ENCODE data around the gene CST8.

Gene CST8

DNA sequence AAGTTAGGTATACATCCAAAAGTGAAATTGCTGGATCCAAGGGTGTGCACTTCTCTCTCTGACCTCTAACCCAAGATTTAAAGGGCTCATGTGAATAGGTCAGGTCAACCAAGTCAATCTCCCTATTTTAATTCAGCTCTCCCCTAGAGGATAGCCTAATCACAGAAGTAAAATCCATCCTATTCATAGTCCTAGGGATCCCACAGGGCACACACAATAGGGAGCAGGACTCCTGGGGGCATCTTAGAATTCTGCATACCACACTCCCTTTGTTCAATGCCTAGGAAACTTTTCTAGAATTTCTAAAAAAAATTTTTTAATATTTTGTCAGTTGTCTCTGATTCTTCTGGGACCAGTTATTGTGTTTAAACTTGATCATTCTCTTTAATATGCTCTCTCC lies 42.2 kb downstream of the CST8 start:
- H3K36me3 ChIP-seq (ENCODE audit: control insufficient read depth in 2 of 2, insufficient read depth in 1 of 2, low read length in 2 of 2): no peaks in the 10 kb centered on the region
- ChIA-PET POLR2A (no interaction called here), CTCF (no interaction called here)
- no peak overlapping the region for H3K4me3 ChIP-seq (ENCODE audit: low read depth, low read length)
- H3K4me1 ChIP-seq (ENCODE audit: control insufficient read depth, insufficient read depth, low read length): no peaks in the 10 kb centered on the region
- H3K27ac ChIP-seq (ENCODE audit: extremely low read depth, low read depth, low read length): no peak overlapping the region
- no peak for TF ChIP-seq ZEB2 (tag by site-specific recombination; IDR thresholded peaks at IDR 0.05)
- TF ChIP-seq ZSCAN30 (tag by site-specific recombination; IDR thresholded peaks at IDR 0.05): no peak
- TF ChIP-seq ZNF132 (tag by site-specific recombination; IDR thresholded peaks at IDR 0.05; ENCODE audit: borderline replicate concordance): no peak
- TF ChIP-seq ELK4 (IDR thresholded peaks at IDR 0.05; ENCODE audit: borderline replicate concordance, low read depth, low read length): no peak
- no peak for TF ChIP-seq ZBTB20 (tag by site-specific recombination; IDR thresholded peaks at IDR 0.05)
- TF ChIP-seq BCL11A (tag by site-specific recombination; IDR thresholded peaks at IDR 0.05; ENCODE audit: low read depth): no peak
- no peak for TF ChIP-seq ZNF391 (tag by site-specific recombination; IDR thresholded peaks at IDR 0.05; ENCODE audit: borderline replicate concordance, low read depth)
- no peak for TF ChIP-seq ZNF654 (tag by site-specific recombination; IDR thresholded peaks at IDR 0.05; ENCODE audit: low read depth)
- TF ChIP-seq ZNF324 (tag by site-specific recombination; IDR thresholded peaks at IDR 0.05): no peak
- TF ChIP-seq ZNF510 (tag by site-specific recombination; IDR thresholded peaks at IDR 0.05; ENCODE audit: insufficient replicate concordance): no peak
- no peak for TF ChIP-seq ZNF488 (tag by site-specific recombination; IDR thresholded peaks at IDR 0.05)
- no peak for TF ChIP-seq TRIM28 (IDR thresholded peaks at IDR 0.05; ENCODE audit: borderline replicate concordance, low read length)
- TF ChIP-seq, protein P1, sequence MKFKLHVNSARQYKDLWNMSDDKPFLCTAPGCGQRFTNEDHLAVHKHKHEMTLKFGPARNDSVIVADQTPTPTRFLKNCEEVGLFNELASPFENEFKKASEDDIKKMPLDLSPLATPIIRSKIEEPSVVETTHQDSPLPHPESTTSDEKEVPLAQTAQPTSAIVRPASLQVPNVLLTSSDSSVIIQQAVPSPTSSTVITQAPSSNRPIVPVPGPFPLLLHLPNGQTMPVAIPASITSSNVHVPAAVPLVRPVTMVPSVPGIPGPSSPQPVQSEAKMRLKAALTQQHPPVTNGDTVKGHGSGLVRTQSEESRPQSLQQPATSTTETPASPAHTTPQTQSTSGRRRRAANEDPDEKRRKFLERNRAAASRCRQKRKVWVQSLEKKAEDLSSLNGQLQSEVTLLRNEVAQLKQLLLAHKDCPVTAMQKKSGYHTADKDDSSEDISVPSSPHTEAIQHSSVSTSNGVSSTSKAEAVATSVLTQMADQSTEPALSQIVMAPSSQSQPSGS (tag by site-specific recombination; IDR thresholded peaks at IDR 0.05; ENCODE audit: low read depth): no peak
- TF ChIP-seq KLF10 (tag by site-specific recombination; IDR thresholded peaks at IDR 0.05): no peak
- TF ChIP-seq, protein P2, sequence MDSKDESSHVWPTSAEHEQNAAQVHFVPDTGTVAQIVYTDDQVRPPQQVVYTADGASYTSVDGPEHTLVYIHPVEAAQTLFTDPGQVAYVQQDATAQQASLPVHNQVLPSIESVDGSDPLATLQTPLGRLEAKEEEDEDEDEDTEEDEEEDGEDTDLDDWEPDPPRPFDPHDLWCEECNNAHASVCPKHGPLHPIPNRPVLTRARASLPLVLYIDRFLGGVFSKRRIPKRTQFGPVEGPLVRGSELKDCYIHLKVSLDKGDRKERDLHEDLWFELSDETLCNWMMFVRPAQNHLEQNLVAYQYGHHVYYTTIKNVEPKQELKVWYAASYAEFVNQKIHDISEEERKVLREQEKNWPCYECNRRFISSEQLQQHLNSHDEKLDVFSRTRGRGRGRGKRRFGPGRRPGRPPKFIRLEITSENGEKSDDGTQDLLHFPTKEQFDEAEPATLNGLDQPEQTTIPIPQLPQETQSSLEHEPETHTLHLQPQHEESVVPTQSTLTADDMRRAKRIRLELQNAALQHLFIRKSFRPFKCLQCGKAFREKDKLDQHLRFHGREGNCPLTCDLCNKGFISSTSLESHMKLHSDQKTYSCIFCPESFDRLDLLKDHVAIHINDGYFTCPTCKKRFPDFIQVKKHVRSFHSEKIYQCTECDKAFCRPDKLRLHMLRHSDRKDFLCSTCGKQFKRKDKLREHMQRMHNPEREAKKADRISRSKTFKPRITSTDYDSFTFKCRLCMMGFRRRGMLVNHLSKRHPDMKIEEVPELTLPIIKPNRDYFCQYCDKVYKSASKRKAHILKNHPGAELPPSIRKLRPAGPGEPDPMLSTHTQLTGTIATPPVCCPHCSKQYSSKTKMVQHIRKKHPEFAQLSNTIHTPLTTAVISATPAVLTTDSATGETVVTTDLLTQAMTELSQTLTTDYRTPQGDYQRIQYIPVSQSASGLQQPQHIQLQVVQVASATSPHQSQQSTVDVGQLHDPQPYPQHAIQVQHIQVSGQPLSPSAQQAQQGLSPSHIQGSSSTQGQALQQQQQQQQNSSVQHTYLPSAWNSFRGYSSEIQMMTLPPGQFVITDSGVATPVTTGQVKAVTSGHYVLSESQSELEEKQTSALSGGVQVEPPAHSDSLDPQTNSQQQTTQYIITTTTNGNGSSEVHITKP (tag by site-specific recombination; IDR thresholded peaks at IDR 0.05): no peak
- no peak for TF ChIP-seq ZNF639 (tag by site-specific recombination; IDR thresholded peaks at IDR 0.05)
- no peak for TF ChIP-seq ZNF624 (tag by site-specific recombination; IDR thresholded peaks at IDR 0.05)
- no peaks in the 10 kb centered on the region for H3K9me3 ChIP-seq (ENCODE audit: control insufficient read depth, insufficient read depth, low read depth, low read length)

Data from HEK293 (cell line).